OCI-LY7 (cell line): ENCODE measurements around the gene C13orf42. TPM values are rescaled to one million over a fixed set of nuclear protein-coding genes. Genes with fewer than 3 reads are reported as not detected.
"Not testable (repeated sequence)": the region's sequence is repeated elsewhere in the genome, so short reads cannot be mapped to it uniquely, and the experiment has no call there.

Experiments used
- BruUV-seq: library from RNA; stranded (reverse); fragments of 400-500 nt; replicated peaks from 2 replicates; lab custom pipeline; 2021; lab: Mats Ljungman, UMichigan
- CTCF ChIA-PET: fragments of 300-600 bp; sonication (Branson Sonifier 250); formaldehyde crosslinking; loops from one replicate; lab custom pipeline; 2022; ENCODE audit warnings: antibody characterized with exemption; ENCODE audit not compliant: unreplicated experiment; lab: Charles Lee
- POLR2A ChIA-PET: fragments of 300-600 bp; sonication (Branson Sonifier 250); formaldehyde crosslinking; loops from one replicate; lab custom pipeline; 2022; ENCODE audit warnings: antibody characterized with exemption; lab: Charles Lee
- DNase-seq: peaks from one replicate; pipeline ENCODE4 v3.0.0-alpha.2; 2015; ENCODE audit warnings: low spot score
- H2AFZ ChIP-seq: fragments of 200-600 bp; sonication (generic), shearing (Covaris generic); 2 replicates; pipeline ENCODE4 v1.6.1; 2014; ENCODE audit warnings: mild to moderate bottlenecking, antibody characterized with exemption, low read length, moderate library complexity
- H3K27ac ChIP-seq: fragments of 200-600 bp; sonication (generic); 2 replicates; pipeline ENCODE4 v1.5.1; 2014; ENCODE audit warnings: mixed run types, low read depth, mild to moderate bottlenecking, moderate library complexity, low read length, inconsistent platforms; ENCODE audit not compliant: poor library complexity, severe bottlenecking
- H3K36me3 ChIP-seq: fragments of 200-600 bp; sonication (generic); 2 replicates; pipeline ENCODE4 v1.6.1; 2014; ENCODE audit warnings: mild to moderate bottlenecking, antibody characterized with exemption, low read length, moderate library complexity, mixed read lengths; ENCODE audit not compliant: insufficient read depth
- H3K4me1 ChIP-seq: fragments of 200-600 bp; sonication (generic); 2 replicates; pipeline ENCODE4 v1.5.1; 2014; ENCODE audit warnings: mild to moderate bottlenecking, low read length; ENCODE audit not compliant: insufficient read depth, poor library complexity, severe bottlenecking
- H3K4me2 ChIP-seq: fragments of 200-600 bp; sonication (generic); 2 replicates; pipeline ENCODE4 v1.6.1; 2014; ENCODE audit warnings: mild to moderate bottlenecking, low read length
- H3K4me3 ChIP-seq: fragments of 200-600 bp; sonication (generic); 2 replicates; pipeline ENCODE4 v1.5.1; 2014; ENCODE audit warnings: mild to moderate bottlenecking, low read depth, low read length; ENCODE audit not compliant: poor library complexity, severe bottlenecking
- H3K79me2 ChIP-seq: fragments of 200-600 bp; sonication (generic); 2 replicates; pipeline ENCODE4 v1.6.1; 2016; ENCODE audit warnings: low read depth, mild to moderate bottlenecking, low read length, moderate library complexity, mixed read lengths; ENCODE audit not compliant: insufficient read depth
- H3K9me2 ChIP-seq: fragments of 200-600 bp; sonication (generic); 2 replicates; pipeline ENCODE4 v1.6.1; 2016; ENCODE audit warnings: mild to moderate bottlenecking, low read length, mixed read lengths; ENCODE audit not compliant: insufficient read depth
- H3K9me3 ChIP-seq: fragments of 200-600 bp; sonication (generic); 2 replicates; pipeline ENCODE4 v1.6.1; 2014; ENCODE audit warnings: mild to moderate bottlenecking, mixed run types, low read length, mixed read lengths
- H4K20me1 ChIP-seq: fragments of 200-600 bp; sonication (generic); 2 replicates; pipeline ENCODE4 v1.6.1; 2014; ENCODE audit warnings: mild to moderate bottlenecking, antibody characterized with exemption, low read length, moderate library complexity, mixed read lengths; ENCODE audit not compliant: insufficient read depth
- EZH2phosphoT487 ChIP-seq: fragments of 200-600 bp; sonication (generic); IDR thresholded peaks from 2 replicates; pipeline ENCODE4 v1.6.1; 2018; ENCODE audit warnings: low read depth, borderline replicate concordance, mild to moderate bottlenecking, mixed run types, antibody characterized with exemption, low read length, moderate library complexity, mixed read lengths
- intact Hi-C: fragments of 100-400 bp; cut with micrococcal nuclease; formaldehyde crosslinking; loops from one replicate; pipeline ENCODE4 v1.10.0; 2022; ENCODE audit not compliant: unreplicated experiment
- total RNA-seq, 2 experiments: library from RNA; depleted of rRNA in 1 of 2; stranded (reverse); fragments of >200 nt in 1 of 2; shearing (Covaris generic) in 1 of 2; gene quantifications; 2 replicates each; pipeline ENCODE4 v1.2.3, GENCODE V29; 2014 to 2022
- TF ChIP-seq, protein P1 (sequence below): fragments of 200-600 bp; sonication (generic); conservative IDR thresholded peaks from 2 replicates; pipeline ENCODE4 v1.5.1; 2014; ENCODE audit warnings: mild to moderate bottlenecking, antibody characterized with exemption, low read length, moderate library complexity, mixed read lengths

The C13orf42 gene
- total RNA-seq, 2 experiments from 2014 or later, result not detected

DNA sequence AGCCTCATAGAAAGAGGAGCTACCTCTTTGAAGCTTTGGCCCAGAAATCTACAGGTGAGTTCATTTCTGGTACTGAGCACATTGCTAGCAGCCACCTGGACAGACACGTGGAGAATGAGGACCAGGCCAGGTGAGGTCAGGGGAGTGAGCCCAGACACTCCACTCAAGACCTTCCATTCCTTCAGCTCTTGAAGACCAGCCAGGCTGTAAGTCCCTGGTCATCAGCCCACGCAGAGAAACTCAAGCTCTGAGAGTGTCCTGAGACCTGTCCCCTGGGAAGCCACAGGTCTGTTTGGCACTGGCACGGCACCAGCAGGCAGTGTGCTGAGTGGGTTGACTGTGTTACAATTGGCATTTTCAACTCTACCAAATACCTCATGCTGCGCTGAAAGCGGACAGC, 27.4 kb downstream of the C13orf42 start:
- no peak overlapping the region for H3K27ac ChIP-seq
- TF ChIP-seq, protein P1, sequence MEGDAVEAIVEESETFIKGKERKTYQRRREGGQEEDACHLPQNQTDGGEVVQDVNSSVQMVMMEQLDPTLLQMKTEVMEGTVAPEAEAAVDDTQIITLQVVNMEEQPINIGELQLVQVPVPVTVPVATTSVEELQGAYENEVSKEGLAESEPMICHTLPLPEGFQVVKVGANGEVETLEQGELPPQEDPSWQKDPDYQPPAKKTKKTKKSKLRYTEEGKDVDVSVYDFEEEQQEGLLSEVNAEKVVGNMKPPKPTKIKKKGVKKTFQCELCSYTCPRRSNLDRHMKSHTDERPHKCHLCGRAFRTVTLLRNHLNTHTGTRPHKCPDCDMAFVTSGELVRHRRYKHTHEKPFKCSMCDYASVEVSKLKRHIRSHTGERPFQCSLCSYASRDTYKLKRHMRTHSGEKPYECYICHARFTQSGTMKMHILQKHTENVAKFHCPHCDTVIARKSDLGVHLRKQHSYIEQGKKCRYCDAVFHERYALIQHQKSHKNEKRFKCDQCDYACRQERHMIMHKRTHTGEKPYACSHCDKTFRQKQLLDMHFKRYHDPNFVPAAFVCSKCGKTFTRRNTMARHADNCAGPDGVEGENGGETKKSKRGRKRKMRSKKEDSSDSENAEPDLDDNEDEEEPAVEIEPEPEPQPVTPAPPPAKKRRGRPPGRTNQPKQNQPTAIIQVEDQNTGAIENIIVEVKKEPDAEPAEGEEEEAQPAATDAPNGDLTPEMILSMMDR, result no peak
- TF ChIP-seq EZH2phosphoT487, result no peak
- H3K36me3 ChIP-seq, result no peaks in the 10 kb centered on the region
- no peak for DNase-seq
- no TSS peak for BruUV-seq
- no peaks in the 10 kb centered on the region for H3K79me2 ChIP-seq
- ChIA-PET POLR2A (interaction anchor here (0.5 kb wide), 1 partner anchor 430 kb away, joined by 3 read pairs; no protein-coding TSS in a partner anchor), CTCF (interaction anchor here (0.6 kb wide), 1 partner anchor 1085 kb away, joined by 3 read pairs; no protein-coding TSS in a partner anchor)
- no peaks in the 10 kb centered on the region for H4K20me1 ChIP-seq
- no peak overlapping the region for H3K4me3 ChIP-seq
- H2AFZ ChIP-seq, result no peak overlapping the region
- no peaks in the 10 kb centered on the region for H3K9me2 ChIP-seq
- no peaks in the 10 kb centered on the region for H3K4me1 ChIP-seq
- no peaks in the 10 kb centered on the region for H3K9me3 ChIP-seq
- no peak overlapping the region for H3K4me2 ChIP-seq
- intact Hi-C loops, result no loop called here

GRCh38 chr13:51080478-51081065, 30.5 kb downstream of the C13orf42 start:
- H3K9me2 ChIP-seq, H3K4me3 ChIP-seq, H3K9me3 ChIP-seq, H4K20me1 ChIP-seq, intact Hi-C loops, H2AFZ ChIP-seq, H3K4me2 ChIP-seq, H3K36me3 ChIP-seq, POLR2A ChIA-PET, BruUV-seq, H3K4me1 ChIP-seq, H3K79me2 ChIP-seq, CTCF ChIA-PET, H3K27ac ChIP-seq, DNase-seq: not testable (repeated sequence)

DNA sequence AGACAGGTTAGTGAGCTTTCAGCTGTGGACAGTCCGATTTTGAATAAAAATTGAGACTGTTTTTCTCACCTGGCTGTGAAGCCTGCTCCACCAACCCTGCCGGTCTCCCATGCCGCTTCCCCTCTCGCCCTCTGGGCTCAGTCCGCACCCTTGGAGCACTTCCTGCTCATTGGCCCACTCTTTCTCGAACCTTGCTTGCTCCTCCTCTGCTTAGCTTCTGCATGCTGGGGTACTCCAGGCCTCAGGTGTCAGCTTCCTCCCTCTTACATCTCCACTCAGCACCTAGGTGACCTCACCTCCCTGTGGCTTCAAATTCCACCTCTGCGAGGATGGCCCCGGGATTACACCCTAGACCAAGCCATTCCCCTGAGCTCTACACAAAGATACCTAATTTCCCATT, 39.6 kb downstream of the C13orf42 start:
- no peak overlapping the region for H3K27ac ChIP-seq
- H4K20me1 ChIP-seq, result no peaks in the 10 kb centered on the region
- POLR2A ChIA-PET, result interaction anchor here (1.3 kb wide), 1 partner anchor 10 kb away, joined by 3 read pairs; no protein-coding TSS in a partner anchor
- peaks cover 5% of the 10 kb centered on the region for H3K4me1 ChIP-seq
- H2AFZ ChIP-seq, result no peak overlapping the region
- DNase-seq, result no peak
- no peak overlapping the region for H3K4me3 ChIP-seq
- intact Hi-C loops, result loop anchor here (2.0 to 10.0 kb wide), 5 partner anchors 159 to 1167 kb away; no protein-coding TSS in a partner anchor
- no peaks in the 10 kb centered on the region for H3K79me2 ChIP-seq
- H3K36me3 ChIP-seq, result no peaks in the 10 kb centered on the region
- no peak overlapping the region for H3K4me2 ChIP-seq
- TF ChIP-seq, protein P1, result no peak
- TF ChIP-seq EZH2phosphoT487, result no peak
- H3K9me3 ChIP-seq, result no peaks in the 10 kb centered on the region
- H3K9me2 ChIP-seq, result no peaks in the 10 kb centered on the region
- CTCF ChIA-PET, result no interaction called here
- BruUV-seq, result no TSS peak
